Activated T-cell treated with anti-CD3 and anti-CD28 coated beads for 48 hours (primary cell): ENCODE results near the gene CYP3A5.

Experiments
- DNase-seq: peaks from one replicate; pipeline ENCODE4 v3.0.0-alpha.2; 2020; ENCODE audit warnings: low read depth

The CYP3A5 gene

DNA sequence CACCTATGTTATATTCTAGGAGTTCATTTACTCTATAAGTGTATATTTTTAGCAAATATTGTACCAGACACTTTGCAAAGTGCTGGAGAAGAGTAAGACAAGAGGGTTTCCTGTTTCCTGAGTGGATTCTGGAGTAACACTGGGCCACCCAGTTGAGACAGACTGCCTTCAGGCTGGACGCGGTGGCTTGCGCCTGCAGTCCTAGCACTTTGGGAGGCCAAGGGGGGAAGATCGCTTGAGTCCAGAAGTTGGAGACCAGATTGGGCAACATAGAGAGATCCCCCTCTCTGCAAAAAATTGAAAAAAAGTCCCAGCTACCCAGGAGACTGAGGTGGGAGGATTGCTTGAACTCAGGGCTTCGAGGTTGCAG is 63.8 kb downstream of the CYP3A5 start:
- DNase-seq: no peak

DNA sequence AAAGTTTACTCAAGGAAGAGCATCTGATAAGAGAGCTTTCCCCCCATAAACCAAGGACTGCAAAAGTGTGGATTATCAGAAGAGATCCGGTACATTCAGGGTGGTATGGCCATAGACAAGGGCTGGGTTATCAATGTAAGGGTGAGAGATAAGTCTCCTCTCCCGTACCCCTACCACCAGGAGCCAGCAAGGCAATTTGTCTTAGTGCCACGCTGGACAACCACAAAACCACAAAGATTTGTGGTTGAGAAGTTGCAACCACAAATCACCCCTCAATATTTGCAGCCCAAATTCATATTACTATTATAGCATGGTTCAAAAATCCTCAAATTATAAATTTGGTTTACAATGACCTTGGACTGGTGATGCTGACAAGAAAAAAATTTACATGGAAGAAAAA is 65.3 kb downstream of the CYP3A5 start:
- no peak for DNase-seq

GRCh38 chr7:99607548-99607947 is 72.2 kb downstream of the CYP3A5 start:
- no peak for DNase-seq

GRCh38 chr7:99606531-99606930 is 73.3 kb downstream of the CYP3A5 start:
- DNase-seq: no peak

- no peak for DNase-seq
Observed at GRCh38 chr7:99605527-99605926, 74.3 kb downstream of the CYP3A5 start.

GRCh38 chr7:99601656-99602310 is 78.0 kb downstream of the CYP3A5 start:
- no peak for DNase-seq

- DNase-seq: no peak
Observed at GRCh38 chr7:99599836-99600235, 80.0 kb downstream of the CYP3A5 start.
